GM21423 (cell line): ENCODE data around the gene PPFIBP1.
"Not testable (repeated sequence)": the region's sequence is repeated elsewhere in the genome, so short reads cannot be mapped to it uniquely, and the experiment has no call there.

ENCODE experiments used
- ATAC-seq: cut with Tn5 transposase; IDR thresholded peaks from one replicate; pipeline ENCODE4 v1.9.1; 2021; ENCODE audit warnings: mild to moderate bottlenecking, moderate library complexity; ENCODE audit not compliant: unreplicated experiment

PPFIBP1 gene

DNA sequence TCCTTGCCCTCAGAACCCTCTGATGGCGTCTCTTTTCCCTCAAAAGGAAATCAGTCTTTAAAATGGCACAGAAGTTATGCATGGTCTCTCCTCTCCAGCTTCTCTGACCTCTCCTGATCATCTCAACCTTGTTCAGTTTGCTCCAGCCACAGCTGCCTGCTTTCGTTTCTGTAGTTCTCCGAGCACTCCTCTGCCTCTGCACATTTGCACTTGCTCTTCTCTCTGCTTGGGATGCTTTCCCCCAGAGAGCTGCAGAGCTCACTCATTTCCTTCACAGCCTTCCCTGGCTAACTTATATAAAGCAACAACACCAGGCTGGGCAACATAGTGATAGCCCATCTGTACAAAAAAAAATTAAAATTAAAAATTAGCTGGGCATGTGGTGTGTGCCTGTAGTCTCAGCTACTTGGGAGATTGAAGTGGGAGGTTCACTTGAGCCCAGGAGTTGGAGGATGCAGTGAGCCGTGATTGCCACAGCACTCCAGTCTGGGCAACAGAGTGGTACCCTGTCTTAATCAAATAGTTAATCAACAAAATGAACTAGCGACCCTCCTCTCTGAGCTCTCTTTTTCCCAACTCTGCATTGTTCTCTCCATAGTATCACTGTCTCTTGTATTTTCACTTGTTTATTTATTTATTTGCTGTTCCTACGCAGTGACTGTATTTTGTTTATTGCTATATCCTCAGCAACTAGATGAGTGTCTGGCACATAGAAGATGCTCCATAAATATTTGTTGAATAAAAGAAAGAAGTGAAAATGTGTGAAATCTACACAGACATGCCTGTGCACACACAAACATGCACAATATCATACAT, 37.7 kb downstream of the PPFIBP1 start:
- ATAC-seq, result no peak

- no peak for ATAC-seq
These were observed 40.7 kb downstream of the PPFIBP1 start for GRCh38 chr12:27564612-27565213.

- no peak for ATAC-seq
These were observed 42.2 kb downstream of the PPFIBP1 start for GRCh38 chr12:27566159-27566558.

GRCh38 chr12:27566626-27567025, 42.6 kb downstream of the PPFIBP1 start:
- ATAC-seq, result no peak

DNA sequence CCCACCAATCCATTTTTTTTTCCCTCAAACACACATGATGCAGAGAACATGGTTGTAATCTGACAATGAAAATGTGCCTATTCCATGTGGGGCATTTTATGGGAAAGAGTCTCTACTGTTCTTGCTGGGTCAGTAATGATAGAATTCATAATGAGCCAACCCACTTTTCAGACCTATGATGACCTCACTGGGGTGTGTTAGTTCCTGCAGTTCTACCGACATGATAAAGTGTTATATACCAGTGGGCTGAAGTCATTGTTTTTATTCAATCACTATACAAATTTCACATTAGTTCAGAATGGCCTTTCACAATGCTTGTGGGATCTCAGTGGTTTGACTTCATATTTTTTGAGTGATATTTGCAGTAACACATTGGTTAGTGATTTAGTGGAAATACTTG, 47.5 kb downstream of the PPFIBP1 start:
- ATAC-seq, result no peak

- no peak for ATAC-seq
These were observed 48.7 kb downstream of the PPFIBP1 start for GRCh38 chr12:27572486-27573255.

GRCh38 chr12:27573972-27574371, 50.0 kb downstream of the PPFIBP1 start:
- no peak for ATAC-seq

DNA sequence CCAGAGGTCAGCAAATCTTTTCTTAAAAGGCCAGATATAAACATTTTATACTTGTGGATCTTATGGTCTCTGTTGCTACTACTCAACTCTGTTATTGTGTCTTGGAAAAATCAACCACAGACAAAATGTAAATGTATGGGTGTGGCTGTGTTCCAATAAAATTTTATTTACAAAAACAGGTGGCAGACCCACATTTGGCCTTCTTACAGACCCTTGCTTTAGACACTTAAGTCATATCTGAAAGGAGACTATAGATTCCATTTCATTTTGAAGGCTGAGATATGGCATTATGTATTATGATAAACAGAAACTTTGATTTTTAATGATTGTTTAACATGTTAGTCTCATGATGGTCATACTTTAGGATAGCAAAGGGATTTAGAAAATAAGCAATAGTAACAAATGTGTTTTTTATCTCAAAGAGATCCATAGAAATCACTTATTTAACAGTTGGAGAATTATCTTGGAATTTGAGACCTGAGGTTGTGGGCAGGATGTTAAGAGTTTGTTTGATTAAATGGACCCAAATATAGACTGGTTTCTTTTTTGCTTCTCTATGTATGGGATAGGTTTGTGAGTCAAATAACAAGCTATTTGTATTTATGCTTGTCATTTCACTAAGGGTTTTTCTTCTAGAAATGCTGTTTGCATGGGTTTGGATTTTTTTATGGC, 51.2 kb downstream of the PPFIBP1 start:
- ATAC-seq, result no peak

- no peak for ATAC-seq
These were observed 51.7 kb downstream of the PPFIBP1 start for GRCh38 chr12:27575762-27576118.

- ATAC-seq, result no peak
These were observed 52.8 kb downstream of the PPFIBP1 start for GRCh38 chr12:27576667-27577347.

GRCh38 chr12:27577688-27578087, 53.7 kb downstream of the PPFIBP1 start:
- no peak for ATAC-seq

DNA sequence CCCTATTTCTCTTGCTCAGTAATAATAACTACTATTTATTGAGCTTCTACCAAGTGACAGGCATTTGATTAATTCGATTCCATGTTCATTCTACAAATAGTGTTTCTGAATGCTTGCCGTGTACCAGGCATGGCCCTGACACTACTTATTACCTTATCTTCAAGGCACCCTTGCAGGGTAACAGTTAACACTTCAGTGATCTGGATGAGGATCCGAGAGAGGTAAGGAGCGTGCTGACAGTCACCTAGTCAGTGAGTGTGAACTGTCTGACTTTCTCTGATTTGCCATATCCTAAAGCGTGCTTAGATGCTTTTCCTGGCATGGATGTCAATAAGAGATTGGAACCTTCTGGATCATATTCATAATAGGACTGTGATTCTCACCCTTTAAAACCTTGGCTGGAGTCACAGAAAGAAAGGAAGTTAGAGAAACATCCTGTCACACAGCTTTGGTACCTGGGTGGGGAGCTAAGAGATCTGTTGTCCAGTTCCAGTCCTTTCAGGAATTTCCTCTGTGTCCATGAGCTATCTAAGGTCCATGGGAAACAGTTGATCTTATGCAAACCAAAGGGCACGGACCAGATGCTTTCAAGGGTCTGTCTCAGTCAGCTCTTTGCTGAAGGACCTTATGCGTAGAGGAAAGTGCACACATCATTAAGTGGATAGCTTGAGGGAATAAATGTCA, 54.8 kb downstream of the PPFIBP1 start:
- ATAC-seq, result no peak

GRCh38 chr12:27580561-27581330, 56.7 kb downstream of the PPFIBP1 start:
- no peak for ATAC-seq

DNA sequence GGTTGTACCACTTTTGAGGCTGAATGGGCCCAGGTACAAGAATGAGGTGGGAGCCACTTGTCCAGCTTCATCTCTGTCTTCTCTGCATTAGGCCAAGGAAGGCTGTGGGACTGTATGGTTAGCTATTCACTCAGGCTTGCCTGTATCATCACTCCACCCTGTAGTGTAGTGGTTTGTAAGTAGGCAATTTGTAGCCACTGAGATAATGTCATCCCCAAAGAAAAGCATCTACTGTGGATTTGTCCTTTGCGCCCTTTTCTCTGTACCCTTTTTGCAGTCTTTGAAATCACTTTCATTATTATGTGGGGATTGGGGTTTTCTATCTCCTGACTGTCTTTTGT, 57.3 kb downstream of the PPFIBP1 start:
- ATAC-seq, result not testable (repeated sequence)

DNA sequence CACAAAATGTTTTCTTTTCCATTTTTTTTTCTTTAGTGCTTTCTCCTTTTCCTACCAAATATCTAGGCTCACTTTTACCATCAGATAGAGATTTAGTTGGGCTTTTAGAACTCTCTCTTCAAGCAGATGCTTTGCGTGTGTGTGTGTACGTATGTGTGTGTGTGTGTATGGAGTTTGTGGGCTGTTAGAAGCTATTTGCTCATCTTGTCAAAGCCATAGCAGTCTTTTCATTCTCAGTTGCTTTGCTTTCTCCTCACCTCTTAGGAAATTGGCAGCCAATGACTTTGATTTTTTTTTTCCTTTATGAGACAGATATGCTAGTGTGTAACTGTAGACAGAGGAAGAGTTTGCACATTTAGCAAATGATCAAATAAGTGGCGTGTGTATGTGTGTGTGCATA, 57.8 kb downstream of the PPFIBP1 start:
- ATAC-seq, result not testable (repeated sequence)

GRCh38 chr12:27582445-27582844, 58.4 kb downstream of the PPFIBP1 start:
- not testable (repeated sequence) for ATAC-seq

GRCh38 chr12:27583057-27583797, 59.2 kb downstream of the PPFIBP1 start:
- no peak for ATAC-seq

- ATAC-seq, result no peak
These were observed 60.0 kb downstream of the PPFIBP1 start for GRCh38 chr12:27583981-27584380.

DNA sequence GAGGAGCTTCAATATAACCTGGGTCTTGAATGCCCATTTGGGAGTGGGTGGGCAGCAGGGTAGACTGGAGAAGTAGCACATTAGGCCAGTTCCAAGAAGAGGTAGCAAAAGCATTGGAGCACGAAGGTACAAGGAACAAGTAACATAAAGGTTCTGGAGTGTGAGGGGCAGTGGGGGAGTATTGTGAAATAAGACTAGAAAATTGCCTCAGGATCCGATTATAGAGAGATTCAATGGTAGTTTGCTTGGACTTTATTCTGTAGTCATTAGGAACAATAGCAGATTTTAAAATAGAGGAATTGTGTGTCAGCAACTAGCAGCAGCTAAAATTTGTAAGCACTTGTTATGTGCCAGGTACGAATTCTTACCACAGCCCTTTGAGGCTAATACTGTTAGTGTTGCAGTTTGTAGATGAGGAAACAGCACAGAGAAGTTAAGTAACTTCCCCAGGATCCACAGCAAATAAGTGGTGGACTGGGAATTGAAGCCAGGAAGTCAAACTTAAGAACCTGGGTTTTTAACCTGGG, 61.8 kb downstream of the PPFIBP1 start:
- no peak for ATAC-seq
